Mammary epithelial cell (primary cell): ENCODE measurements around the gene USE1.

Experiments used
- EZH2 ChIP-seq: IDR thresholded peaks from 2 replicates; pipeline ENCODE4 v1.6.1; 2012; ENCODE audit warnings: low read length, inconsistent platforms, borderline replicate concordance
- TF ChIP-seq, protein P1 (sequence below), 2 donors: IDR thresholded peaks in 1 of 2; conservative IDR thresholded peaks in 1 of 2; 2 replicates each; pipeline ENCODE4 v1.5.1; 2011 to 2012; ENCODE audit warnings: inconsistent platforms in 2 of 2, low read length in 2 of 2, mild to moderate bottlenecking in 2 of 2, control low read depth in 1 of 2, low read depth in 1 of 2; ENCODE audit not compliant: insufficient read depth in 1 of 2; ENCODE audit errors: extremely low read depth in 1 of 2

DNA sequence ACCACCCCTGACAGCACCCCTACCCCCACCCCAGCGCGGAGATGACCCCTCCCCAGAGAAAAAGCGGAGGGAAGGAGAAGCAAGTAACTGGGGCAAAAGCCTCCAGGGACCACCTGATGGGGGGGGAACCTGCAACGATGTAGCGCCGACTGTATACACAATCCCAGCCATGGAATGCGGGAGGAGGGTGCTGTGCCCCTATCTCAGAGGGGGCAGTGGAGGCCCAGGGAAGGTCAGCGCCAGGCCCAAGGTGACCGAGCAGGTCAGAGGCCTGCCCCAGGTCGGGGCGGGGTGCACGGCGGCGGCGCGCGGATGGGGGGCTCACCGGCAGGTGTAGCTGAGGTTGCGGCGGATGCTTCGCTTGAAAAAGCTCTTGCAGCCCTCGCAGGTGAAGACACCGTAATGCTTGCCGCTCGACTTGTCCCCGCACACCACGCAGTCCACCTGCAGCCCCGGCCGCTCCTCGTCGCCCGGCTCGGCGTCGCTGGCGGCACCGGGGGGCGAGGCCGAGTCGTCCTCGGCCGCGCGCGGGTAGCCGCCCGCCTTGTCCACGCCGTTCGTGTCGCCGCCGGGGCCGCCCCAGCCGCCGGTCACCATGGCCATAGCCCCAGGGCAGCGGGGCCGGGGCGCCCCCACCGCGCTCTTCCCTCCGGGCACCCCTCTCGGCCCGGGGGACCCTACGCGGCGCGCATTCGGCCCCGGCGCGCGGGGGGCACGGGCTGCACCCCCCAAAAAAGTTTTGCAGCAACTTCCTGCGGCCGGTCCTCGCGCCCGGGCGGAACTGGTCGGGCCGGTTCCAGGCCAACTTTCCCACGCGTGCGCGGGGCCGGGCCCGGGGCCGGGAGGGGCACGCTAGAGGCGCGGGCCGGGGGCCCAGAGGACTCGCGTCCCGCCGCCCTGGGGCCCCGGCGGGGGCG is 29.7 kb downstream of the USE1 start:
- no peak for TF ChIP-seq EZH2
- TF ChIP-seq, protein P1, sequence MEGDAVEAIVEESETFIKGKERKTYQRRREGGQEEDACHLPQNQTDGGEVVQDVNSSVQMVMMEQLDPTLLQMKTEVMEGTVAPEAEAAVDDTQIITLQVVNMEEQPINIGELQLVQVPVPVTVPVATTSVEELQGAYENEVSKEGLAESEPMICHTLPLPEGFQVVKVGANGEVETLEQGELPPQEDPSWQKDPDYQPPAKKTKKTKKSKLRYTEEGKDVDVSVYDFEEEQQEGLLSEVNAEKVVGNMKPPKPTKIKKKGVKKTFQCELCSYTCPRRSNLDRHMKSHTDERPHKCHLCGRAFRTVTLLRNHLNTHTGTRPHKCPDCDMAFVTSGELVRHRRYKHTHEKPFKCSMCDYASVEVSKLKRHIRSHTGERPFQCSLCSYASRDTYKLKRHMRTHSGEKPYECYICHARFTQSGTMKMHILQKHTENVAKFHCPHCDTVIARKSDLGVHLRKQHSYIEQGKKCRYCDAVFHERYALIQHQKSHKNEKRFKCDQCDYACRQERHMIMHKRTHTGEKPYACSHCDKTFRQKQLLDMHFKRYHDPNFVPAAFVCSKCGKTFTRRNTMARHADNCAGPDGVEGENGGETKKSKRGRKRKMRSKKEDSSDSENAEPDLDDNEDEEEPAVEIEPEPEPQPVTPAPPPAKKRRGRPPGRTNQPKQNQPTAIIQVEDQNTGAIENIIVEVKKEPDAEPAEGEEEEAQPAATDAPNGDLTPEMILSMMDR (conservative IDR thresholded peaks at IDR 0.05 in 1 of 2, IDR thresholded peaks at IDR 0.05 in 1 of 2; ENCODE audit: extremely low read depth in 1 of 2, insufficient read depth in 1 of 2, low read depth in 1 of 2, low read length in 2 of 2): no peak
